ENCODE data around the gene MDN1.
"Not testable (repeated sequence)": the region's sequence is repeated elsewhere in the genome, so short reads cannot be mapped to it uniquely, and the experiment has no call there.

The MDN1 gene

DNA sequence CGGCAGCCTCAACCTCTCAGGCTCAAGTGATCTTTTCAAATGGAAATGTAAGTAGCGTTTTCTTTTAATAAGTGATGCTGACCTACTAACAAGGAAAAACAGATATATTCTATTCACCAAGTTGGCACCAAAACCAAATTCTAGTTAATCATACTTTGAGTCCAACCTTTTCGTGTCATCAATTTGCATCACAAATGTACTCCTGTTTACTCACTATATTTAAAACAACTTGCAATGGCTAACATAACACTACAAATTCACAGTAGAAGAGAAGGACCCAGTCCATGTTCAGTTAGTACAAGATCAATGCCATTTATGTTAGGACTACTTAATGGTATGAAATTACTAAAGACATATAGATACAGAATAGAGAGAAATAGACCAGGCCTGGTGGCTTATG is 50.0 kb downstream of the MDN1 start:
- no peak for DNase-seq (ENCODE audit: low read depth)

- DNase-seq (ENCODE audit: low read depth), result no peak
Measured at GRCh38 chr6:89768324-89768723, 51.3 kb downstream of the MDN1 start.

GRCh38 chr6:89763550-89763949 is 56.0 kb downstream of the MDN1 start:
- DNase-seq (ENCODE audit: low read depth), result no peak

DNA sequence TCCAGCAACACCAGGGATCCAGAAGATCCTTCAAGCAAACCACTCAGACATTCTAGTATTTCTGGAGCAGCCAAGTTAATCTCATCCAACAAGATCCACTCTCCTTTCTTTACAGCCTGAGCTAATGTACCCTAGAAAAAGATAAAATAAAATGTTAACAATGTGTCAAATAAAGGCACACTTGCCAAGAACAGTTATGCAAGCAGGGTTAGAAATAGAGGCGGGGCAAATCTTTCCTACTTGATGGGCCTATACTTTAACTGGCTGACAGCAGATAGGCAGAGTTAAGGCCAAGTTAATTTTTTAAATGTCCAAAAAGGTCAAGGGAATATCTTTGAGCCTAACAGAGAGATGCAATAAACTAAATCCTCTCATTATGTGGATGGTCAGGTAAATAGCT is 60.8 kb downstream of the MDN1 start:
- DNase-seq (ENCODE audit: low read depth), result no peak

DNA sequence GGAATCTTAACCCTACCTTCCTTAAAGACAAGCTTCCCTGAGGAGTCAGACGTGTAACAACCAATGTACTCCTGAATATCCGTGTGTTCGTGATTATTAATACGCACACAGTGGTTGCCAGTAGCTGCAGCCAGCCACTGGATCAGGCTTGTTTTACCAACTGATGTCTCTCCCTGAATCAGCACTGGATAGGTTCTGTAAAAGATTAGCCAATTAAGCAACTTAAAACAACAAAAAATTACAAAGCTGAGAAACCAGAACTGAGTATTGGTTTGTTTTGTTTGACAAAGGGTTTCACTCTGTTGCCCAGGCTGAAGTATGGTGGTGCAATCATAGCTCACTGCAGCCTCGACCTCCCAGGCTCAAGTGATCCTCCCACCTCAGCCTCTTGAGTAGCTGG is 69.3 kb downstream of the MDN1 start:
- DNase-seq (ENCODE audit: low read depth), result no peak

- DNase-seq (ENCODE audit: low read depth), result no peak
Measured at GRCh38 chr6:89749918-89750317, 69.7 kb downstream of the MDN1 start.

- no peak for DNase-seq (ENCODE audit: low read depth)
Measured at GRCh38 chr6:89745716-89746115, 73.9 kb downstream of the MDN1 start.

DNA sequence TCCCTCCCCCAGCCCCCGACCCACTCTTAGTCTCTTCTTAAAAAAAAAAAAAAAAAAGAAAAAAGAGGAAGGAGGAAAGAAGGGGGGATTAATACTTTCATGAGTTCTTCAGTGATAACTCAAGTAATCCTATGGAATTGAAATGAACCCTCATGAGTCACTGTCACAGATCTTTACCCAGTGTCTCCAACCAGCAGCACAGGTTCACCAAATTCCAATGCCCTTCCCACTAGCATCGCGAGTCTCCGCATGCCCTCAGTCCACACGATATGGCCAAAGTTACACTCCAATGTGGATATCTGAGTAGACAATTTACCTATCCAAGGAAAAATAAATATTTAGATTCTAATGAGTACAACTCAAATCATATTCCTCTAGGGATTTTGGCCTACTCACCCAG is 74.5 kb downstream of the MDN1 start:
- DNase-seq (ENCODE audit: low read depth), result no peak

GRCh38 chr6:89736893-89737292 is 82.7 kb downstream of the MDN1 start:
- DNase-seq (ENCODE audit: low read depth), result no peak

DNA sequence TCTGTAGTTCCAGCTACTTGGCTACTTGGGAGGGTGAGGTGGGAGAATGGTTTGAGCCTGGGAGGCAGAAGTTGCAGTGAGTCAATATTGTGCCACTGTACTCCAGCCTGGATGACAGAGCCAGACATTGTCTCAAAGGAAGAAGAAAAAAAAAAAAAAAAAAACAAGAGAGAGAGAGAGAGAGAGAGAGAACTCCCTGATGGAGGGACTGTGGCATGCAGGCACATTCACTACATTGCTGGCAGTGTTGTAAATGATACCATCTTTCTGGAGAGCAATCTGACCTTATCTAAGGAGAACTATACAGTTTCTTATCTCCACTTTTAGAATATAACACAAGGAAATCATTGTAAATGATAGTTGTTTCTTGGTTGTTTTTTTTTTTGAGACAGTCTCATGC is 85.1 kb downstream of the MDN1 start:
- DNase-seq (ENCODE audit: low read depth), result no peak

DNA sequence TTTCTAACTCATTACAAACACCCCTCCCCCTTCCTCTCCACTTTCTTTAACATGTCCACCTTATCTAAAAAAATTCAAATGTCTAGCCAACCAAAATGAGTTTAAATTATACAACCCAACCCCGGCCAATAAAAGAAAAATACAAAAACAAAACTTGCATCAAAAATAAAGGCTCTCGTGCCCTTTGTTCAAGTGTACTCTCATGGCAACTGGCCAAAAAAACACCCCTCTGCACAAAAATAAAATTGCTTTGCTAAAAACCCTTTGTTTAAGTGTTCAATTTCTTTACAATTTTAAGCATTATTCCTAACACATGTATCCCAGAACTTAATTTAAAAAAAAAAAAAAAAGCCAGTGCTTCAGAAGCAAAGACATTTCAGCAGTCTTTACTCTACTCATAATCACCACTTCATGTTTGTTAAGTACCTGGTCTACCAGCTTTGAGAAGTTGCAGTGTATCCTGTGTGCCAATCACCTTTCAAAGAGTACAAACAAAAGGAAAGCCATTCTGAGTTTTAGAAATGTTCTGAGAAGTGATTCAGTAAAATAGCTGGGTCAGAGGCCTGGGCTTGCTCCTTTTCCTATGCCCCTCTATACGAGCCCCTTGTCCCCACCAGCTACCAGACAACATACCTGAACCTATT is 87.5 kb downstream of the MDN1 start:
- DNase-seq (ENCODE audit: low read depth), result no peak

DNA sequence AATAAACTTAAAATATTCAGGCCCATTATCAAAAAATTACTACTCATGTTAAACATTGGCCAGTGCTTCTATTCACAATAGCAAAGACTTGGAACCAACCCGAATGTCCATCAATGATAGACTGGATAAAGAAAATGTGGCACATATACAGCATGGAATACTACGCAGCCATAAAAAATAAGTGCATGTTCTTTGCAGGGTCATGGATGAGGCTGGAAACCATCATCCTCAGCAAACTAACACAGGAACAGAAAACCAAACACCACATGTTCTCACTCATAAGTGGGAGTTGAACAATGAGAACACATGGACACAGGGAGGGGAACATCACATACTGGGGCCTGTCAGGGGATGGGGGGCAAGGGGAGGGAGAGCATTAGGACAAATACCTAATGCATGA is 88.3 kb downstream of the MDN1 start:
- DNase-seq (ENCODE audit: low read depth), result not testable (repeated sequence)

GRCh38 chr6:89729818-89730217 is 89.8 kb downstream of the MDN1 start:
- DNase-seq (ENCODE audit: low read depth), result no peak

GRCh38 chr6:89727501-89727900 is 92.1 kb downstream of the MDN1 start:
- no peak for DNase-seq (ENCODE audit: low read depth)

GRCh38 chr6:89724981-89725380 is 94.6 kb downstream of the MDN1 start:
- DNase-seq (ENCODE audit: low read depth), result no peak

GRCh38 chr6:89723046-89723445 is 96.5 kb downstream of the MDN1 start:
- no peak for DNase-seq (ENCODE audit: low read depth)

DNA sequence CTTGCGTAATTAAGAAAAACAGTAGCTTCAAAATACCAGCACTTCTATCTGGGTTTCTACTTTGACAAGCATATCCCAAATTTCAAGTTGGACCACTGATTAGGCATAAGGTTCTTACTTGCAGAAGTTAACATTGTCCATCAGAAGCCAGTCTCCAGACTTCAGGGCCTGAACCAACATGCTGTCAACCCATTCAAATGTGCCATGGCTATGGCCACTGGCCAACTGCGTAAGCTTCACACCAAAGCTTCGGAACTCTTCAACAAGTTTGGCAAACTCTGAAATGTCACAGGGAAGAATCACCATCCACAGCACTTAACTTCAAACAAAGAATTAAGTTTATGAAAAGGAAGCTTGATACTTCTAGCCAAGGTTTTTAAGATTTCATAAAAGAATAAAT is 103.1 kb downstream of the MDN1 start:
- no peak for DNase-seq (ENCODE audit: low read depth)

DNA sequence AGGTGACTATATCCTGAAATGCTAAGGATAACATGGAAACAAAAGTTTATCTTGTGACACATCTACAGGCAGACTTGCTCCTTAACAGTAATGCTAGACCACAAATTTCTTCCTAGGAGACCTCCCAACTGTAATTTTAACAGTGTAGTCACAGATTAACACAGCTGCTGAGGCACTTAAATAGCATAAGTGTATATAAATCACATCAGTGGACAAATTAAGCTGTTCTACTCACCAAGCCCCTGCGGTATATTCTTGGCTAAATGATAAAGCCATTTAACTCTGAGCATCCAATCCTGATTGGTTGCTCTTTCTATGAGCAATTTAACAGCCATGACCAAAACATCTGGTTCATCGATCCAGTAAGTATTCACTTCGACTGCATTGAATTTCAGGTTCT is 107.8 kb downstream of the MDN1 start:
- no peak for DNase-seq (ENCODE audit: low read depth)

- DNase-seq (ENCODE audit: low read depth), result no peak
Measured at GRCh38 chr6:89708316-89708715, 111.3 kb downstream of the MDN1 start.

GRCh38 chr6:89707766-89708165 is 111.8 kb downstream of the MDN1 start:
- DNase-seq (ENCODE audit: low read depth), result no peak

GRCh38 chr6:89706121-89706520 is 113.5 kb downstream of the MDN1 start:
- DNase-seq (ENCODE audit: low read depth), result no peak

GRCh38 chr6:89703292-89703691 is 116.3 kb downstream of the MDN1 start:
- no peak for DNase-seq (ENCODE audit: low read depth)

GRCh38 chr6:89702349-89702748 is 117.2 kb downstream of the MDN1 start:
- no peak for DNase-seq (ENCODE audit: low read depth)

GRCh38 chr6:89695667-89696066 is 123.9 kb downstream of the MDN1 start:
- DNase-seq (ENCODE audit: low read depth), result no peak

- DNase-seq (ENCODE audit: low read depth), result no peak
Measured at GRCh38 chr6:89694428-89694827, 125.2 kb downstream of the MDN1 start.
